PFSK-1 (cell line): ENCODE measurements around the gene PREX1.

ENCODE experiments used
- POLR2AphosphoS5 ChIP-seq: IDR thresholded peaks from 2 replicates; pipeline ENCODE4 v1.6.1; 2012; ENCODE audit warnings: low read depth, mild to moderate bottlenecking, control low read depth, low read length, moderate library complexity
- TAF1 ChIP-seq: IDR thresholded peaks from 2 replicates; pipeline ENCODE4 v1.6.1; 2012; ENCODE audit warnings: low read length, control low read depth, borderline replicate concordance; ENCODE audit not compliant: insufficient read depth
- TF ChIP-seq, protein P1 (sequence below), 2 experiments: IDR thresholded peaks; 2 replicates each; pipeline versions ENCODE4 v1.6.1 to v1.8.0; 2011 to 2012; ENCODE audit warnings: low read depth in 2 of 2, low read length in 2 of 2, control low read depth in 1 of 2, inconsistent platforms in 1 of 2, mild to moderate bottlenecking in 1 of 2, moderate library complexity in 1 of 2; ENCODE audit not compliant: insufficient read depth in 1 of 2

DNA sequence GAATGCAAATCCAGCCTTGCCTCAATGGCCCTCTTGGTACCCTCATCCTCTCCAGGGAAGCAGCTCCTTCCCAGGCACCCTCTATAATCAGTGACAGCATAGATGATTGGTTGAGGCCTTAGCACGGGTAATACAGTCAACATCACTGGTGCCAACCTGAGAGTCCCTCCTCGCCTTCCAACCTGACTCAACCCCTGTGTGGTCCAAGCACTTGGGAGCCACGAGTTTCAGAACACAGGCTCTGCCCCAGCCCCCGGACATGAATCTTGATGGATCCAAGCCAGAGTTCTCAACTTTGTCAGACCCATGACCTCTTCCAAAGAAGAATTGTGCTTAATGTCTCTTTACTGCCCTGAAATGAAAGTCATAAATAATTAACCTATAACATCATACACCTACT is 213.9 kb downstream of the PREX1 start:
- TF ChIP-seq TAF1: no peak
- no peak for TF ChIP-seq POLR2AphosphoS5
- TF ChIP-seq, protein P1, sequence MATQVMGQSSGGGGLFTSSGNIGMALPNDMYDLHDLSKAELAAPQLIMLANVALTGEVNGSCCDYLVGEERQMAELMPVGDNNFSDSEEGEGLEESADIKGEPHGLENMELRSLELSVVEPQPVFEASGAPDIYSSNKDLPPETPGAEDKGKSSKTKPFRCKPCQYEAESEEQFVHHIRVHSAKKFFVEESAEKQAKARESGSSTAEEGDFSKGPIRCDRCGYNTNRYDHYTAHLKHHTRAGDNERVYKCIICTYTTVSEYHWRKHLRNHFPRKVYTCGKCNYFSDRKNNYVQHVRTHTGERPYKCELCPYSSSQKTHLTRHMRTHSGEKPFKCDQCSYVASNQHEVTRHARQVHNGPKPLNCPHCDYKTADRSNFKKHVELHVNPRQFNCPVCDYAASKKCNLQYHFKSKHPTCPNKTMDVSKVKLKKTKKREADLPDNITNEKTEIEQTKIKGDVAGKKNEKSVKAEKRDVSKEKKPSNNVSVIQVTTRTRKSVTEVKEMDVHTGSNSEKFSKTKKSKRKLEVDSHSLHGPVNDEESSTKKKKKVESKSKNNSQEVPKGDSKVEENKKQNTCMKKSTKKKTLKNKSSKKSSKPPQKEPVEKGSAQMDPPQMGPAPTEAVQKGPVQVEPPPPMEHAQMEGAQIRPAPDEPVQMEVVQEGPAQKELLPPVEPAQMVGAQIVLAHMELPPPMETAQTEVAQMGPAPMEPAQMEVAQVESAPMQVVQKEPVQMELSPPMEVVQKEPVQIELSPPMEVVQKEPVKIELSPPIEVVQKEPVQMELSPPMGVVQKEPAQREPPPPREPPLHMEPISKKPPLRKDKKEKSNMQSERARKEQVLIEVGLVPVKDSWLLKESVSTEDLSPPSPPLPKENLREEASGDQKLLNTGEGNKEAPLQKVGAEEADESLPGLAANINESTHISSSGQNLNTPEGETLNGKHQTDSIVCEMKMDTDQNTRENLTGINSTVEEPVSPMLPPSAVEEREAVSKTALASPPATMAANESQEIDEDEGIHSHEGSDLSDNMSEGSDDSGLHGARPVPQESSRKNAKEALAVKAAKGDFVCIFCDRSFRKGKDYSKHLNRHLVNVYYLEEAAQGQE (IDR thresholded peaks at IDR 0.05; ENCODE audit: insufficient read depth in 1 of 2, low read depth in 2 of 2, low read length in 2 of 2): no peak
